Smooth muscle cell (in vitro differentiated cells): ENCODE measurements around the gene ANKRD29. TPM values are rescaled to one million over a fixed set of nuclear protein-coding genes. Genes with fewer than 3 reads are reported as not detected.
"Not testable (repeated sequence)": the region's sequence is repeated elsewhere in the genome, so short reads cannot be mapped to it uniquely, and the experiment has no call there.

Source experiments
- DNase-seq: peaks from one replicate; lab custom pipeline; 2025; ENCODE audit not compliant: unreplicated experiment; lab: John Stamatoyannopoulos, UW
- H2AFZ ChIP-seq: fragments of 200-600 bp; sonication (generic); 2 replicates; pipeline ENCODE4 v1.6.0; 2016; ENCODE audit warnings: antibody characterized with exemption, low read depth, mild to moderate bottlenecking
- H3F3A ChIP-seq: fragments of 200-600 bp; sonication (generic); 2 replicates; pipeline ENCODE4 v1.6.0; 2017; ENCODE audit warnings: antibody characterized with exemption, low read depth
- H3K27ac ChIP-seq: fragments of 200-600 bp; sonication (generic); 2 replicates; pipeline ENCODE4 v1.5.1; 2016; ENCODE audit warnings: low read depth, mild to moderate bottlenecking
- H3K27me3 ChIP-seq: fragments of 200-600 bp; sonication (generic); 2 replicates; pipeline ENCODE4 v1.6.1; 2016; ENCODE audit warnings: low read depth, mild to moderate bottlenecking
- H3K36me3 ChIP-seq: fragments of 200-600 bp; sonication (generic); 2 replicates; pipeline ENCODE4 v1.5.1; 2016; ENCODE audit warnings: low read depth
- H3K4me1 ChIP-seq: fragments of 200-600 bp; sonication (generic); 2 replicates; pipeline ENCODE4 v1.5.1; 2016; ENCODE audit warnings: low read depth
- H3K4me2 ChIP-seq: fragments of 200-600 bp; sonication (generic); 2 replicates; pipeline ENCODE4 v1.6.0; 2016; ENCODE audit warnings: mild to moderate bottlenecking
- H3K4me3 ChIP-seq: fragments of 200-600 bp; sonication (generic); 2 replicates; pipeline ENCODE4 v1.5.1; 2016; ENCODE audit warnings: mild to moderate bottlenecking
- H3K79me2 ChIP-seq: fragments of 200-600 bp; sonication (generic); 2 replicates; pipeline ENCODE4 v1.6.0; 2016; ENCODE audit warnings: low read depth, mild to moderate bottlenecking
- H3K9ac ChIP-seq: fragments of 200-600 bp; sonication (generic); 2 replicates; pipeline ENCODE4 v1.6.0; 2016; ENCODE audit warnings: low read depth
- H3K9me3 ChIP-seq: fragments of 200-600 bp; sonication (generic); replicated peaks from 2 replicates; pipeline ENCODE4 v1.5.1; 2016; ENCODE audit warnings: low read depth
- H4K20me1 ChIP-seq: fragments of 200-600 bp; sonication (generic); 2 replicates; pipeline ENCODE4 v1.6.0; 2016; ENCODE audit warnings: low read depth
- WGBS: methylation state at CpG from one replicate; pipeline ENCODE4 v1.1.7; 2016; ENCODE audit warnings: low lambda C conversion rate; 5-methylcytosine and 5-hydroxymethylcytosine counted together
- polyA plus RNA-seq: library from polyadenylated mRNA; unstranded; fragments of >200 nt; fragmentation: Nextera tagmentation; extraction: Ambion mirVana; gene quantifications from 2 replicates; pipeline ENCODE4 v1.2.1, GENCODE V29; 2016
- total RNA-seq: library from RNA; depleted of rRNA; stranded (reverse); fragments of >200 nt; gene quantifications from 2 replicates; pipeline ENCODE4 v1.2.3, GENCODE V29; 2014
- TF ChIP-seq, protein P1 (sequence below): fragments of 200-600 bp; sonication (generic); IDR thresholded peaks from 2 replicates; pipeline ENCODE4 v1.5.1; 2017; ENCODE audit warnings: borderline replicate concordance, mild to moderate bottlenecking, antibody characterized with exemption; ENCODE audit not compliant: insufficient read depth, poor library complexity, severe bottlenecking

ANKRD29 gene
- total and polyA plus RNA-seq, 2 experiments from 2014 or later, result 0.36 TPM; not detected in 1

- DNase-seq, result no peak
- no peaks in the 10 kb centered on the region for H3K79me2 ChIP-seq
- no peak overlapping the region for H3K27ac ChIP-seq
- no peak overlapping the region for H3K4me3 ChIP-seq
- H4K20me1 ChIP-seq, result peaks cover 3% of the 10 kb centered on the region
- H3K36me3 ChIP-seq, result peaks cover 18% of the 10 kb centered on the region
- H2AFZ ChIP-seq, result no peak overlapping the region
- 95% methylated on average over 2 of the region's 2 CpGs for WGBS
- no peak overlapping the region for H3K9ac ChIP-seq
- no peaks in the 10 kb centered on the region for H3K9me3 ChIP-seq
- TF ChIP-seq, protein P1, sequence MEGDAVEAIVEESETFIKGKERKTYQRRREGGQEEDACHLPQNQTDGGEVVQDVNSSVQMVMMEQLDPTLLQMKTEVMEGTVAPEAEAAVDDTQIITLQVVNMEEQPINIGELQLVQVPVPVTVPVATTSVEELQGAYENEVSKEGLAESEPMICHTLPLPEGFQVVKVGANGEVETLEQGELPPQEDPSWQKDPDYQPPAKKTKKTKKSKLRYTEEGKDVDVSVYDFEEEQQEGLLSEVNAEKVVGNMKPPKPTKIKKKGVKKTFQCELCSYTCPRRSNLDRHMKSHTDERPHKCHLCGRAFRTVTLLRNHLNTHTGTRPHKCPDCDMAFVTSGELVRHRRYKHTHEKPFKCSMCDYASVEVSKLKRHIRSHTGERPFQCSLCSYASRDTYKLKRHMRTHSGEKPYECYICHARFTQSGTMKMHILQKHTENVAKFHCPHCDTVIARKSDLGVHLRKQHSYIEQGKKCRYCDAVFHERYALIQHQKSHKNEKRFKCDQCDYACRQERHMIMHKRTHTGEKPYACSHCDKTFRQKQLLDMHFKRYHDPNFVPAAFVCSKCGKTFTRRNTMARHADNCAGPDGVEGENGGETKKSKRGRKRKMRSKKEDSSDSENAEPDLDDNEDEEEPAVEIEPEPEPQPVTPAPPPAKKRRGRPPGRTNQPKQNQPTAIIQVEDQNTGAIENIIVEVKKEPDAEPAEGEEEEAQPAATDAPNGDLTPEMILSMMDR, result no peak
- no peaks in the 10 kb centered on the region for H3F3A ChIP-seq
- no peak overlapping the region for H3K4me2 ChIP-seq
- H3K27me3 ChIP-seq, result no peaks in the 10 kb centered on the region
- H3K4me1 ChIP-seq, result no peaks in the 10 kb centered on the region
Observed at GRCh38 chr18:23563377-23564043, 99.2 kb downstream of the ANKRD29 start.

DNA sequence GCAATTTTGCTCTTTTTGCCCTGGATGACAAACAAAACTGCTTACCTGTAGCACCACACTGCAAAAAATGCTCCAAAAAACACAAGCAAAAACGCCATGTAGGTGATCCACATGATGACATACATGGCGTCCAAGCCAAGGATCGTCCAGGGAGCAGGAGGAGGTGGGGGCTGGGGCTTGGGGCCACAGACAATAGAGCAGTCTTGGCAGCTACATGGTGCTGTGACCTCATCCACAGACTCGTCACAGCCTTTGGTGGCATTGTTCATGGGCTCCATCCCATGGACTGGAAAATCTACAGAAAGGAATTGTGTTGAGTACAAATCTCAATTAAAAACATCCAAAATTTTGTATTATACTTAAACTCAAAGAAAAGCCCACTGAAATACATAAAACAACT is 102.5 kb downstream of the ANKRD29 start:
- no peaks in the 10 kb centered on the region for H3K4me1 ChIP-seq
- TF ChIP-seq, protein P1, result no peak
- 95% methylated on average over 4 of the region's 4 CpGs for WGBS

GRCh38 chr18:23557511-23557910 is 105.2 kb downstream of the ANKRD29 start:
- not testable (repeated sequence) for H3K79me2 ChIP-seq

More for the DNA sequence above, 102.5 kb downstream of the ANKRD29 start:
- no peak overlapping the region for H3K4me3 ChIP-seq
- H3F3A ChIP-seq, result no peaks in the 10 kb centered on the region
- H3K36me3 ChIP-seq, result peaks cover 21% of the 10 kb centered on the region
- H4K20me1 ChIP-seq, result peaks cover 3% of the 10 kb centered on the region
- H3K4me2 ChIP-seq, result no peak overlapping the region
- DNase-seq, result no peak
- no peaks in the 10 kb centered on the region for H3K79me2 ChIP-seq
- no peak overlapping the region for H3K9ac ChIP-seq
- H3K27me3 ChIP-seq, result no peaks in the 10 kb centered on the region
- H3K9me3 ChIP-seq, result no peaks in the 10 kb centered on the region
- no peak overlapping the region for H2AFZ ChIP-seq
- H3K27ac ChIP-seq, result no peak overlapping the region

GRCh38 chr18:23556145-23556780 is 106.4 kb downstream of the ANKRD29 start:
- Histone ChIP-seq H3K27ac (no peak overlapping the region), H3F3A (no peaks in the 10 kb centered on the region), H3K4me3 (no peak overlapping the region), H3K9me3 (no peaks in the 10 kb centered on the region), H3K4me1 (no peaks in the 10 kb centered on the region), H3K79me2 (no peaks in the 10 kb centered on the region), H3K36me3 (peaks cover 44% of the 10 kb centered on the region), H3K4me2 (no peak overlapping the region), H3K27me3 (no peaks in the 10 kb centered on the region), H3K9ac (no peak overlapping the region), H4K20me1 (no peaks in the 10 kb centered on the region), H2AFZ (no peak overlapping the region)
- TF ChIP-seq, protein P1, result no peak
- no peak for DNase-seq
- 96% methylated on average over 19 of the region's 19 CpGs for WGBS

More at GRCh38 chr18:23557511-23557910, 105.2 kb downstream of the ANKRD29 start:
- not testable (repeated sequence) for H3K4me1 ChIP-seq, H3K4me3 ChIP-seq, H3K9me3 ChIP-seq, H3K27me3 ChIP-seq, H3F3A ChIP-seq, DNase-seq, H3K9ac ChIP-seq, H2AFZ ChIP-seq, H4K20me1 ChIP-seq, H3K27ac ChIP-seq, H3K4me2 ChIP-seq
- WGBS, result 82% methylated on average over 8 of the region's 8 CpGs
- peaks cover 38% of the 10 kb centered on the region for H3K36me3 ChIP-seq
